Kidney (tissue), 14 donors: ENCODE data around the gene HES6. TPM values are rescaled to one million over a fixed set of nuclear protein-coding genes. Genes with fewer than 3 reads are reported as not detected.

ENCODE experiments used
- DNase-seq, 5 donors: peaks; one replicate each; pipeline ENCODE4 v3.0.0-alpha.2; 2013 to 2020
- FAIRE-seq: peaks from 2 replicates; lab custom pipeline; 2012; peaks lifted over from hg19 to GRCh38; lab: Jason Lieb, UNC
- H3K27ac ChIP-seq, 2 donors: one replicate each; pipeline ENCODE4 v1.7.0; 2013; ENCODE audit warnings: low read depth in 2 of 2, low read length in 2 of 2, inconsistent platforms in 1 of 2
- H3K27me3 ChIP-seq: one replicate; pipeline ENCODE4 v1.7.1; 2013; ENCODE audit warnings: low read length, inconsistent platforms; ENCODE audit not compliant: control insufficient read depth, insufficient read depth
- H3K36me3 ChIP-seq, 3 donors: one replicate each; pipeline versions ENCODE4 v1.7.0 to v1.7.1; 2013; ENCODE audit warnings: low read length in 3 of 3, control low read depth in 1 of 3, inconsistent platforms in 1 of 3; ENCODE audit not compliant: insufficient read depth in 3 of 3, control insufficient read depth in 2 of 3
- H3K4me1 ChIP-seq, 3 donors: one replicate each; pipeline versions ENCODE4 v1.7.0 to v1.7.1; 2013; ENCODE audit warnings: low read length in 3 of 3, inconsistent platforms in 1 of 3, low read depth in 1 of 3; ENCODE audit not compliant: control insufficient read depth in 2 of 3, insufficient read depth in 2 of 3
- H3K4me3 ChIP-seq, 3 donors: one replicate each; pipeline versions ENCODE4 v1.7.0 to v1.8.1; 2013; ENCODE audit warnings: low read length in 3 of 3, control low read depth in 1 of 3, inconsistent platforms in 1 of 3
- H3K9ac ChIP-seq, 3 donors: one replicate each; pipeline versions ENCODE4 v1.7.0 to v1.7.1; 2013; ENCODE audit warnings: low read length in 3 of 3, control low read depth in 1 of 3, inconsistent platforms in 1 of 3
- H3K9me3 ChIP-seq, 3 donors: one replicate each; pipeline versions ENCODE4 v1.7.0 to v1.7.1; 2013; ENCODE audit warnings: low read length in 3 of 3, control low read depth in 1 of 3, inconsistent platforms in 1 of 3; ENCODE audit not compliant: control insufficient read depth in 2 of 3, insufficient read depth in 1 of 3
- intact Hi-C: fragments of 100-400 bp; cut with DNase I; formaldehyde crosslinking; loops from one replicate; pipeline ENCODE4 v1.11.1; 2022
- polyA plus RNA-seq: library from polyadenylated mRNA; stranded (reverse); fragments of 350-450 nt; fragmentation: Illumina TruSeq; extraction: RNeasy Lipid Tissue Mini Kit (QIAGEN cat#74804); gene quantifications from one replicate; pipeline ENCODE4 v1.2.3, GENCODE V29; 2014; ENCODE audit warnings: low read depth, low replicate concordance; ENCODE audit not compliant: insufficient read depth
- total RNA-seq: library from RNA; stranded (reverse); fragmentation: NEBNext Ultra II Directional; extraction: Animal tissue kit (Norgen Biotek cat#: 25700); gene quantifications from one replicate; pipeline ENCODE4 v1.2.1, GENCODE V29; 2021
- TF ChIP-seq, protein P1 (sequence below): IDR thresholded peaks from 3 replicates; pipeline ENCODE4 v1.5.1; 2012; ENCODE audit warnings: mild to moderate bottlenecking, moderate library complexity, borderline replicate concordance; ENCODE audit not compliant: insufficient read depth; ENCODE audit errors: extremely low read depth
- donor health status: control.
- donor health status: control.
- donor health status: control.
- donor health status: control.
- donor health status: control.
- donor health status: DM: yes; HTN: yes; CAD: no.
- donor health status: Normal renal cell carcinoma (clear cell type).

Gene HES6
- total and polyA plus RNA-seq, 2 donors from 2014 or later, result 5.2 to 5.5 TPM

DNA sequence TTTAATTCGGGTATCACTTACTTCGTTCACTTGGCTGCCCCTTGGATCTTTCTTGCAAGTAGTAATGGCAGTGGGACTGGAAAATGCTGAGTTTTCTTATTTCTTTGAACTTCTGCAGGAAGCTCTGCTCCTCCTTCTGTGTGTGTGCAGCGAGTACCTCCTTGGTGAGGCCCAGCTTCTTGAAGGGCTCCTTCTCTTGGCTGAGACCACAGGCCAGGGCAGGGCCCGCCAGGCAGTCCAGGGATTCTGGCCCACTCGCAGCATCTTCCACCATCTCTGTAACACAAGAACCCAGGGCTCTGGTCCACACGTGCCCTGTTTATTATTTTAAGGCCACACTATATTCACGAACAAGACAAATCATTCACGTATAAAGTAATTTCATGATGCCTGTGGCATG is 15.8 kb upstream of the HES6 start:
- H3K4me1 ChIP-seq, result peaks cover 0 to 6% (median 4%) of the 10 kb centered on the region in 3 donors
- no peak for FAIRE-seq
- H3K27me3 ChIP-seq, result no peaks in the 10 kb centered on the region
- no peak overlapping the region for H3K9ac ChIP-seq
- DNase-seq, result peak in 1 of 5 donors; percentile 56
- H3K4me3 ChIP-seq, result no peak overlapping the region
- intact Hi-C loops, result no loop called here
- no peak overlapping the region for H3K27ac ChIP-seq
- TF ChIP-seq, protein P1, sequence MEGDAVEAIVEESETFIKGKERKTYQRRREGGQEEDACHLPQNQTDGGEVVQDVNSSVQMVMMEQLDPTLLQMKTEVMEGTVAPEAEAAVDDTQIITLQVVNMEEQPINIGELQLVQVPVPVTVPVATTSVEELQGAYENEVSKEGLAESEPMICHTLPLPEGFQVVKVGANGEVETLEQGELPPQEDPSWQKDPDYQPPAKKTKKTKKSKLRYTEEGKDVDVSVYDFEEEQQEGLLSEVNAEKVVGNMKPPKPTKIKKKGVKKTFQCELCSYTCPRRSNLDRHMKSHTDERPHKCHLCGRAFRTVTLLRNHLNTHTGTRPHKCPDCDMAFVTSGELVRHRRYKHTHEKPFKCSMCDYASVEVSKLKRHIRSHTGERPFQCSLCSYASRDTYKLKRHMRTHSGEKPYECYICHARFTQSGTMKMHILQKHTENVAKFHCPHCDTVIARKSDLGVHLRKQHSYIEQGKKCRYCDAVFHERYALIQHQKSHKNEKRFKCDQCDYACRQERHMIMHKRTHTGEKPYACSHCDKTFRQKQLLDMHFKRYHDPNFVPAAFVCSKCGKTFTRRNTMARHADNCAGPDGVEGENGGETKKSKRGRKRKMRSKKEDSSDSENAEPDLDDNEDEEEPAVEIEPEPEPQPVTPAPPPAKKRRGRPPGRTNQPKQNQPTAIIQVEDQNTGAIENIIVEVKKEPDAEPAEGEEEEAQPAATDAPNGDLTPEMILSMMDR, result no peak
- no peaks in the 10 kb centered on the region for H3K9me3 ChIP-seq
- peaks cover 2 to 70% (median 34%) of the 10 kb centered on the region in 3 donors for H3K36me3 ChIP-seq

DNA sequence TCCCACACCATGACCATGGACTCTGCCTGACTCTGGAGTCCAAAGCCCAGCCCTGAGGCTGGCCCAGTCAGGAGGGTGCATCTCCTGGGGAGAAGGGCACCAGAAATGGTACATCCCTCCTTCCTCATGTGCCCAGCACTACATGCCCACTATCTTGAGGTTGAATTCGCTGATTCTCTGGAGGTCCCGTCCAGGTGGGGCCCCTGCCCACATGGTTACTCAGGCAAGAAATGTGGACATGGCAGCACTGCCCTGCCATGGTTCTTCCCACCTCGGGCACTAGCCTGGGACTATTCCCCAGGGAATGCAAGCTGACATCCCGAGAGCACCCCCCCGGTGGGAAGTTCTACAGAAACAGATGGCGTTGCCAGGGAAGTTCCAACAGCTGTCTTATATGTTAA is 15.3 kb upstream of the HES6 start:
- H3K4me1 ChIP-seq, result peaks cover 0 to 6% (median 4%) of the 10 kb centered on the region in 3 donors
- H3K9ac ChIP-seq, result no peak overlapping the region
- H3K27ac ChIP-seq, result no peak overlapping the region
- H3K27me3 ChIP-seq, result no peaks in the 10 kb centered on the region
- H3K36me3 ChIP-seq, result peaks cover 2 to 73% (median 37%) of the 10 kb centered on the region in 3 donors
- no peak overlapping the region for H3K4me3 ChIP-seq
- TF ChIP-seq, protein P1, result no peak
- no peaks in the 10 kb centered on the region for H3K9me3 ChIP-seq
- FAIRE-seq, result no peak
- intact Hi-C loops, result no loop called here
- no peak for DNase-seq

DNA sequence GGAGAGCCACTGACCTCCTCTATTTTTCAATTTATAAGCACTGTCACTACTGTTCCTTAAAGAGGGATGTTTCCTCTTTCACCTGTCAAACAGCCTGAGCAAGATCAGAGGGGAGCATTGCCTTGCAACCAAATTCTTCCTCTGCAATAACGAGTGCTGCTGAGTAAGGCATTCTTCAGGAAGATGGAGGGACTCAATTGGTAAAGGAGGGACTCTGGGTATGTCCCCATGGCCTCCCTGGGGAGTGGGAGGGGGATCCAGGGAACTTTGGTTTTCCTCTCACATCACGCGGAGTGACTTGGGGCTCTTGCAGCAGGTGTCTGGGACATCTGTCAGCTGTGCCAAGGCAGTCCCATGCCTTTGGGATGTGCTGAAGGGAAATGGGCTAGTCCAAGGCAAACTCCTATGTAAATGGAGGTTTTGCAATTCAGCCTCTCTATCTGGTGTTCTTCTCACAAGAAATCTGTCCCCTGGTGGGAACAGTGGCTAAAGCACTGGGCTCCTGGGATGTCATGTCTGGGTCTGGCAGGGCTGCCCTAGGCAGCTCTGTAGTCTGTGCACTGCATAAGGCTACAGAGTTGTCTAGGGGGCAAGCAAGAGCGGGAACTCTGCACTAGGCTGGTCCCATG is 14.4 kb upstream of the HES6 start:
- H3K27ac ChIP-seq, result no peak overlapping the region
- intact Hi-C loops, result no loop called here
- no peak overlapping the region for H3K4me3 ChIP-seq
- peaks cover 2 to 70% (median 36%) of the 10 kb centered on the region in 3 donors for H3K36me3 ChIP-seq
- H3K9me3 ChIP-seq, result no peaks in the 10 kb centered on the region
- peaks cover 0 to 6% (median 4%) of the 10 kb centered on the region in 3 donors for H3K4me1 ChIP-seq
- no peak for FAIRE-seq
- no peak overlapping the region for H3K9ac ChIP-seq
- TF ChIP-seq, protein P1, result no peak
- DNase-seq, result peak in 1 of 5 donors; percentile 35
- H3K27me3 ChIP-seq, result no peaks in the 10 kb centered on the region
